Parathyroid adenoma (tissue), 2 donors: Measurements from ENCODE around the gene FANCG.

ENCODE experiments used
- H2AFZ ChIP-seq: fragments of 300-600 bp; sonication (generic); one replicate; pipeline ENCODE4 v1.7.0; 2017; ENCODE audit warnings: antibody characterized with exemption, mild to moderate bottlenecking
- H3K27ac ChIP-seq: fragments of 300-600 bp; sonication (generic); one replicate; pipeline ENCODE4 v1.7.0; 2017
- H3K27me3 ChIP-seq: fragments of 300-600 bp; sonication (generic); one replicate; pipeline ENCODE4 v1.7.0; 2017; ENCODE audit warnings: low read length; ENCODE audit not compliant: control insufficient read depth, insufficient read depth
- H3K36me3 ChIP-seq: fragments of 300-600 bp; sonication (generic); one replicate; pipeline ENCODE4 v1.7.0; 2017; ENCODE audit warnings: low read length; ENCODE audit not compliant: control insufficient read depth, insufficient read depth
- H3K4me1 ChIP-seq: fragments of 300-600 bp; sonication (generic); one replicate; pipeline ENCODE4 v1.7.0; 2017; ENCODE audit warnings: control low read depth
- H3K4me2 ChIP-seq: fragments of 300-600 bp; sonication (generic); one replicate; pipeline ENCODE4 v1.7.0; 2017; ENCODE audit warnings: low read length
- H3K4me3 ChIP-seq: fragments of 300-600 bp; sonication (generic); one replicate; pipeline ENCODE4 v1.7.0; 2017; ENCODE audit warnings: low read depth, low read length
- H3K79me2 ChIP-seq: fragments of 300-600 bp; sonication (generic); one replicate; pipeline ENCODE4 v1.7.0; 2017; ENCODE audit warnings: control low read depth
- H3K9ac ChIP-seq: fragments of 300-600 bp; sonication (generic); one replicate; pipeline ENCODE4 v1.7.0; 2017; ENCODE audit warnings: mild to moderate bottlenecking
- H3K9me3 ChIP-seq: fragments of 300-600 bp; sonication (generic); one replicate; pipeline ENCODE4 v1.7.0; 2017; ENCODE audit warnings: low read length; ENCODE audit not compliant: control insufficient read depth
- TF ChIP-seq, protein P1 (sequence below): fragments of 300-600 bp; sonication (generic); IDR thresholded peaks from one replicate; pipeline ENCODE4 v1.7.0; 2017; ENCODE audit warnings: antibody characterized with exemption, mild to moderate bottlenecking
- donor health status: primary hyperparathyroidism.

FANCG gene

GRCh38 chr9:35114840-35115628 lies 35.3 kb upstream of the FANCG start:
- Histone ChIP-seq H3K4me3 (peak overlapping the region; percentile 52), H3K9me3 (no peaks in the 10 kb centered on the region), H3K27me3 (no peaks in the 10 kb centered on the region), H3K4me1 (peaks cover 5% of the 10 kb centered on the region), H3K4me2 (peak overlapping the region; percentile 73), H3K9ac (no peak overlapping the region), H3K27ac (peak overlapping the region; percentile 90), H2AFZ (peak overlapping the region; percentile 86), H3K79me2 (peaks cover 2% of the 10 kb centered on the region), H3K36me3 (no peaks in the 10 kb centered on the region)
- TF ChIP-seq, protein P1, sequence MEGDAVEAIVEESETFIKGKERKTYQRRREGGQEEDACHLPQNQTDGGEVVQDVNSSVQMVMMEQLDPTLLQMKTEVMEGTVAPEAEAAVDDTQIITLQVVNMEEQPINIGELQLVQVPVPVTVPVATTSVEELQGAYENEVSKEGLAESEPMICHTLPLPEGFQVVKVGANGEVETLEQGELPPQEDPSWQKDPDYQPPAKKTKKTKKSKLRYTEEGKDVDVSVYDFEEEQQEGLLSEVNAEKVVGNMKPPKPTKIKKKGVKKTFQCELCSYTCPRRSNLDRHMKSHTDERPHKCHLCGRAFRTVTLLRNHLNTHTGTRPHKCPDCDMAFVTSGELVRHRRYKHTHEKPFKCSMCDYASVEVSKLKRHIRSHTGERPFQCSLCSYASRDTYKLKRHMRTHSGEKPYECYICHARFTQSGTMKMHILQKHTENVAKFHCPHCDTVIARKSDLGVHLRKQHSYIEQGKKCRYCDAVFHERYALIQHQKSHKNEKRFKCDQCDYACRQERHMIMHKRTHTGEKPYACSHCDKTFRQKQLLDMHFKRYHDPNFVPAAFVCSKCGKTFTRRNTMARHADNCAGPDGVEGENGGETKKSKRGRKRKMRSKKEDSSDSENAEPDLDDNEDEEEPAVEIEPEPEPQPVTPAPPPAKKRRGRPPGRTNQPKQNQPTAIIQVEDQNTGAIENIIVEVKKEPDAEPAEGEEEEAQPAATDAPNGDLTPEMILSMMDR = no peak

GRCh38 chr9:35114113-35114839 lies 34.5 kb upstream of the FANCG start:
- H3K27me3 ChIP-seq = no peaks in the 10 kb centered on the region
- peak overlapping the region; percentile 73 for H3K4me2 ChIP-seq
- H3K9ac ChIP-seq = no peak overlapping the region
- peaks cover 2% of the 10 kb centered on the region for H3K79me2 ChIP-seq
- TF ChIP-seq, protein P1 = no peak
- H2AFZ ChIP-seq = peak overlapping the region; percentile 53
- H3K9me3 ChIP-seq = no peaks in the 10 kb centered on the region
- peak overlapping the region; percentile 52 for H3K4me3 ChIP-seq
- H3K27ac ChIP-seq = peak overlapping the region; percentile 90
- peaks cover 5% of the 10 kb centered on the region for H3K4me1 ChIP-seq
- H3K36me3 ChIP-seq = no peaks in the 10 kb centered on the region

DNA sequence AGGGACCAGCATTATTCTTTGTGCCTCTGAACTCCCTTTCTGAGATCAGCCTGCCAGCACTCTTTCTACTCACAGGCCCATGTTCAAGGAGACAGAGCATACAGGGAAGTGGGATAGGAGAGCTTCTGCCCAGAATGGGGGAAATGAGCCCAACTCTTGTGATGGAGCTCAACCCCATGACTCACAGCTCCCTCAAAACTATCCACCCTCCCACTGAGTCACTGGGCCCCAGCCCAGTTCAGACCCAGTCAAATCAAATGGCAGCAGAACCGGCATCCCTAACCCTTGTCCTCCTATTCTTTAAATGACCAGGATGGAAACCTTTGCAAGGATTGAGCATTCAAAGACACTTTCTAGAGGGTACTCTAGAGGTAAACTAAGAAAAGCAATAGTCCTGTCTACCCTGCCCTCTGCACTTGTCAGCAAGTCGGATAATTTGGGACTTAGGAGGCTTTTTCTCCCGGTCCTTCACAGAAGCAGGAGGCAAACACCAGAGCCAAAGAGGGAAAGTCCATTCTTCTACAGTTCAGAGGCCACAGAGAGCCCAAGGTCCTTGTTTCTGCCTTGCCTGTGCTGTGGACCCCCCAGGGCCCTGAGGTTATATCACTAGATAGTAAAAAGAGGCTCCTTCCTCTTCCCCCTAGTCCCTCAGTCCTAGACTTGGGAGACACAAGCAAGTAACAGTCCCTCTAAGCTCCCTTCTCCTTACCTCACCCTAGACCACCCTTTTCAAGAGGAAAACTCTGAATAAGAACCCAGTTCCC lies 32.7 kb upstream of the FANCG start:
- no peak overlapping the region for H3K9ac ChIP-seq
- TF ChIP-seq, protein P1 = no peak
- no peaks in the 10 kb centered on the region for H3K36me3 ChIP-seq
- H3K4me3 ChIP-seq = no peak overlapping the region
- no peaks in the 10 kb centered on the region for H3K9me3 ChIP-seq
- peak overlapping the region; percentile 63 for H3K4me2 ChIP-seq
- H3K79me2 ChIP-seq = peaks cover 2% of the 10 kb centered on the region
- H2AFZ ChIP-seq = no peak overlapping the region
- H3K27ac ChIP-seq = peak overlapping the region; percentile 63
- no peaks in the 10 kb centered on the region for H3K27me3 ChIP-seq
- peaks cover 5% of the 10 kb centered on the region for H3K4me1 ChIP-seq

DNA sequence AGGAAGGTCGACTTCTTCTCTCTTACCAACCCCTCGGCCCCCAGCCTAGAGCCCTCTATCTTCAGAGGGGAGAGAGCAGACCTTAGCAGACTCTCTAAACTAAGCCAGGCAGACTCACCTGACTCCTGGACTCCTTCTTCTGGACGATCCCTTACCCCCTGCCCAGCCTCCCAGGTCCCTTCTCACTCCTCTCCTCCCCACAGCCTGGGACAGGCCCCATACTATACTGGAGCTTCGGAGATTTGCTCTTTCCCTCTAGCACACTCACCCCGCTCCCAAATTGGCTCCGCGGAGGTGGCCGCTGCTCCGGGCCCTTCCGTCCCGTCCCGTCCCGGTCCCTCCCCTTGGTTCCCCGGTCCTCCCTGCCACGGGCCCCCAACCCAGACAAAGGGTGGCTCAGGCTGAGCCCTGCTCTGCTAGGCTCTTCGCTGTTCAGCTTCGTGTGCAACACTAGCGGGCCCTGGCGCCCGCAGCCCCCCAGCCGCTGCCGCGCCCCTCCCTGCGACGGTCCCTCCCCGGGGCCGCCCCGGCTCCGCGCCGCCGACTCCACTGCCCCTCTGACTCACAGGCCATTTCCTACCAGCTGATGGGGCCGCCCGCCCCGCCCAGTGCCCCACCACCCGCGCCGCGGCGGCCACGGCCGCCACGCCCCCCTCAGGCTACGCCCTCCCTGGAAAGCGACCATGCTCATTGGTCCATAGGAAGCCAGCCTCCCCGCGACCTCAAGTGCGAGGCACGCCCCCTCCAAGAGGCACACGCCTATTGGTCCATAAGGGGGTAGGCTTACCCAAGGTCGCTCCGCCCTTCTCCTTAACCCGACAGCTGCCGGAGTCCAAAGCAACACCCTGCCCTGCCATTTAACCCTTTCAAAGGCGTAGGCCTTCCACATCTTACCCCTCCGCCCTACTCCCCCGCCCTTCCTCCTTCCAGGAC lies 31.5 kb upstream of the FANCG start:
- TF ChIP-seq, protein P1 = no peak

More for the DNA sequence above, 31.5 kb upstream of the FANCG start:
- H3K4me2 ChIP-seq = peak overlapping the region; percentile 95
- no peaks in the 10 kb centered on the region for H3K9me3 ChIP-seq
- peak overlapping the region; percentile 78 for H3K4me3 ChIP-seq
- peak overlapping the region; percentile 28 for H3K9ac ChIP-seq
- H2AFZ ChIP-seq = peak overlapping the region; percentile 69
- no peaks in the 10 kb centered on the region for H3K36me3 ChIP-seq
- H3K27ac ChIP-seq = peak overlapping the region; percentile 63
- H3K79me2 ChIP-seq = peaks cover 2% of the 10 kb centered on the region
- no peaks in the 10 kb centered on the region for H3K27me3 ChIP-seq
- peaks cover 5% of the 10 kb centered on the region for H3K4me1 ChIP-seq
